GM21423 (cell line): ENCODE measurements around the gene RADIL.
A peak's percentile ranks its signal among the peaks of the same experiment; 100 is the strongest.

Experiments
- ATAC-seq: cut with Tn5 transposase; IDR thresholded peaks from one replicate; pipeline ENCODE4 v1.9.1; 2021; ENCODE audit warnings: mild to moderate bottlenecking, moderate library complexity; ENCODE audit not compliant: unreplicated experiment

The RADIL gene

GRCh38 chr7:4779118-4779517 lies 104.4 kb downstream of the RADIL start:
- ATAC-seq: no peak

GRCh38 chr7:4775848-4776623 lies 107.5 kb downstream of the RADIL start:
- peak; percentile 2 for ATAC-seq

GRCh38 chr7:4775250-4775847 lies 108.2 kb downstream of the RADIL start, which contains the start of gene AP5Z1:
Gene AP5Z1, plus strand, starts transcription at chr7:4775623. Its CDS starts 93 bp downstream, at chr7:4775716.
- peak; percentile 94 for ATAC-seq

- peak; percentile 19 for ATAC-seq
Measured at GRCh38 chr7:4774658-4775249, 108.8 kb downstream of the RADIL start.

- ATAC-seq: no peak
Measured at GRCh38 chr7:4774007-4774406, 109.5 kb downstream of the RADIL start.

GRCh38 chr7:4772306-4772705 lies 111.2 kb downstream of the RADIL start:
- no peak for ATAC-seq

GRCh38 chr7:4771737-4772136 lies 111.8 kb downstream of the RADIL start:
- no peak for ATAC-seq

- no peak for ATAC-seq
Measured at GRCh38 chr7:4770886-4771285, 112.6 kb downstream of the RADIL start.

GRCh38 chr7:4769761-4770160 lies 113.8 kb downstream of the RADIL start:
- no peak for ATAC-seq

- no peak for ATAC-seq
Measured at GRCh38 chr7:4768597-4769569, 114.6 kb downstream of the RADIL start.

- ATAC-seq: no peak
Measured at GRCh38 chr7:4766666-4767519, 116.6 kb downstream of the RADIL start.

- ATAC-seq: no peak
Measured at GRCh38 chr7:4765776-4766490, 117.6 kb downstream of the RADIL start.

GRCh38 chr7:4764402-4765007 lies 119.0 kb downstream of the RADIL start:
- no peak for ATAC-seq

GRCh38 chr7:4763794-4764185 lies 119.7 kb downstream of the RADIL start:
- ATAC-seq: no peak

GRCh38 chr7:4763091-4763793 lies 120.3 kb downstream of the RADIL start:
- no peak for ATAC-seq

GRCh38 chr7:4762121-4763055 lies 121.1 kb downstream of the RADIL start:
- no peak for ATAC-seq

- ATAC-seq: no peak
Measured at GRCh38 chr7:4760952-4761351, 122.6 kb downstream of the RADIL start.
